CD4-positive, alpha-beta memory T cell (primary cell): ENCODE results near the gene TMEM156. TPM values are rescaled to one million over a fixed set of nuclear protein-coding genes. Genes with fewer than 3 reads are reported as not detected.

Experiments
- CTCF ChIA-PET: fragments of 350-600 bp; sonication (Branson Sonifier 250); formaldehyde crosslinking; loops from one replicate; lab custom pipeline; 2021; ENCODE audit warnings: inconsistent platforms; ENCODE audit not compliant: partially characterized antibody; lab: Charles Lee
- POLR2A ChIA-PET: fragments of 350-600 bp; sonication (Branson Sonifier 250); formaldehyde crosslinking; loops from one replicate; lab custom pipeline; 2021; ENCODE audit not compliant: partially characterized antibody; lab: Charles Lee
- DNase-seq, 5 donors: peaks; one replicate each; pipeline versions ENCODE4 v3.0.0 to v3.0.0-alpha.2; 2020 to 2022; ENCODE audit warnings: mixed read lengths in 1 of 5
- H3K27ac ChIP-seq: one replicate; pipeline ENCODE4 v1.7.0; 2013; ENCODE audit warnings: low read depth, low read length
- H3K27me3 ChIP-seq: 2 replicates; pipeline ENCODE4 v1.7.0; 2013; ENCODE audit warnings: mild to moderate bottlenecking, low read length, moderate library complexity; ENCODE audit not compliant: insufficient read depth
- H3K36me3 ChIP-seq: 2 replicates; pipeline ENCODE4 v1.7.0; 2013; ENCODE audit warnings: mild to moderate bottlenecking, low read length, moderate library complexity; ENCODE audit not compliant: insufficient read depth
- H3K4me1 ChIP-seq: 2 replicates; pipeline ENCODE4 v1.7.0; 2013; ENCODE audit warnings: mild to moderate bottlenecking, low read length, moderate library complexity; ENCODE audit not compliant: insufficient read depth
- H3K4me3 ChIP-seq, 2 donors: one replicate each; pipeline ENCODE4 v1.7.0; 2013; ENCODE audit warnings: low read length in 2 of 2, mild to moderate bottlenecking in 1 of 2
- H3K9me3 ChIP-seq, 2 donors: one replicate each; pipeline ENCODE4 v1.7.0; 2013; ENCODE audit warnings: low read length in 2 of 2, control low read depth in 1 of 2; ENCODE audit not compliant: control insufficient read depth in 1 of 2
- H3K27ac Mint-ChIP-seq, 7 donors: one replicate each; pipeline ENCODE4 v1.8.0; 2020 to 2021; ENCODE audit warnings: mixed read lengths in 7 of 7, mild to moderate bottlenecking in 6 of 7, inconsistent platforms in 3 of 7, moderate library complexity in 3 of 7
- H3K27me3 Mint-ChIP-seq, 2 donors: one replicate each; pipeline ENCODE4 v1.8.0; 2020 to 2021; ENCODE audit warnings: mixed read lengths in 2 of 2
- H3K36me3 Mint-ChIP-seq, 2 donors: one replicate each; pipeline ENCODE4 v1.8.0; 2020 to 2021; ENCODE audit warnings: mixed read lengths in 2 of 2, inconsistent platforms in 1 of 2, mild to moderate bottlenecking in 1 of 2
- H3K4me1 Mint-ChIP-seq, 4 donors: one replicate each; pipeline ENCODE4 v1.8.0; 2020 to 2021; ENCODE audit warnings: mixed read lengths in 4 of 4, mild to moderate bottlenecking in 1 of 4
- H3K4me3 Mint-ChIP-seq, 8 donors: one replicate each; pipeline ENCODE4 v1.8.0; 2020 to 2021; ENCODE audit warnings: mixed read lengths in 8 of 8, mild to moderate bottlenecking in 7 of 8, moderate library complexity in 6 of 8, inconsistent platforms in 3 of 8
- H3K9me3 Mint-ChIP-seq, 8 donors: one replicate each; pipeline ENCODE4 v1.8.0; 2020 to 2021; ENCODE audit warnings: mixed read lengths in 8 of 8, mild to moderate bottlenecking in 5 of 8, inconsistent platforms in 3 of 8, moderate library complexity in 1 of 8
- intact Hi-C: fragments of 100-400 bp; cut with micrococcal nuclease; formaldehyde crosslinking; loops from one replicate; pipeline ENCODE4 v1.15.1; 2023
- polyA plus RNA-seq, 2 donors: library from polyadenylated mRNA; unstranded; fragments of 300-500 nt; fragmentation: Illumina TruSeq; gene quantifications; one replicate each; pipeline ENCODE4 v1.2.3, GENCODE V29; 2021
- total RNA-seq, 2 experiments: library from RNA; stranded (reverse); gene quantifications; one replicate each; pipeline ENCODE4 v1.2.3, GENCODE V29; 2021

TMEM156 gene
- total and polyA plus RNA-seq, 4 experiments from 2014 or later, result 16.8 to 53.1 (median 32.8) TPM

GRCh38 chr4:39029752-39030694, 2.2 kb downstream of the TMEM156 start:
- peak in 3 of 5 donors; percentile 33 to 36 (median 33) for DNase-seq
- peaks cover 0 to 6% of the 10 kb centered on the region in 2 donors for H3K36me3 Mint-ChIP-seq
- H3K9me3 ChIP-seq, result no peaks in the 10 kb centered on the region
- peak overlapping the region; percentile 61 to 92 (median 88) for H3K27ac Mint-ChIP-seq
- no peaks in the 10 kb centered on the region for H3K27me3 ChIP-seq
- intact Hi-C loops, result loop anchor here (5.0 kb wide), 5 partner anchors 42 to 1343 kb away; partner anchors contain the start of gene RELL1
- H3K27ac ChIP-seq, result peak overlapping the region; percentile 68
- H3K9me3 Mint-ChIP-seq, result no peaks in the 10 kb centered on the region
- peaks cover 26 to 66% (median 40%) of the 10 kb centered on the region in 4 donors for H3K4me1 Mint-ChIP-seq
- H3K36me3 ChIP-seq, result no peaks in the 10 kb centered on the region
- CTCF ChIA-PET, result interaction anchor here (0.9 to 7.0 kb wide), 12 partner anchors 10 to 129 kb away, joined by 3 to 43 read pairs (median 4); no protein-coding TSS in a partner anchor
- H3K4me1 ChIP-seq, result peaks cover 56% of the 10 kb centered on the region
- H3K4me3 Mint-ChIP-seq, result peak overlapping the region; percentile 75 to 93 (median 89)
- H3K4me3 ChIP-seq, result peak overlapping the region; percentile 51 to 65
- no peaks in the 10 kb centered on the region for H3K27me3 Mint-ChIP-seq
- POLR2A ChIA-PET, result interaction anchor here (0.5 to 8.1 kb wide), 6 partner anchors 16 to 1343 kb away, joined by 3 to 100 read pairs (median 3); partner anchors contain the start of gene PGM2

GRCh38 chr4:39026096-39026495, 6.1 kb downstream of the TMEM156 start:
- no peaks in the 10 kb centered on the region for H3K36me3 ChIP-seq
- H3K27me3 ChIP-seq, result no peaks in the 10 kb centered on the region
- H3K4me1 ChIP-seq, result peaks cover 37% of the 10 kb centered on the region
- Mint-ChIP-seq H3K36me3 (peaks cover 19 to 23% of the 10 kb centered on the region in 2 donors), H3K27me3 (no peaks in the 10 kb centered on the region), H3K4me1 (peaks cover 17 to 47% (median 27%) of the 10 kb centered on the region in 4 donors), H3K4me3 (peak overlapping the region in 1 of 8 donors; percentile 13), H3K27ac (peak overlapping the region in 2 of 7 donors; percentile 46 to 76), H3K9me3 (peaks cover 0 to 3% (median 0%) of the 10 kb centered on the region in 8 donors)
- ChIA-PET POLR2A (interaction anchor here (1.0 to 1.5 kb wide), 2 partner anchors 18 to 109 kb away, joined by 3 read pairs; no protein-coding TSS in a partner anchor), CTCF (interaction anchor here (0.9 kb wide), 1 partner anchor 19 kb away, joined by 4 read pairs; no protein-coding TSS in a partner anchor)
- H3K27ac ChIP-seq, result no peak overlapping the region
- no peaks in the 10 kb centered on the region for H3K9me3 ChIP-seq
- intact Hi-C loops, result no loop called here
- DNase-seq, result no peak
- H3K4me3 ChIP-seq, result no peak overlapping the region

- H3K4me1 Mint-ChIP-seq, result peaks cover 17 to 46% (median 27%) of the 10 kb centered on the region in 4 donors
- Histone ChIP-seq H3K4me3 (no peak overlapping the region), H3K27me3 (no peaks in the 10 kb centered on the region), H3K36me3 (no peaks in the 10 kb centered on the region), H3K4me1 (peaks cover 37% of the 10 kb centered on the region), H3K27ac (no peak overlapping the region), H3K9me3 (no peaks in the 10 kb centered on the region)
- H3K9me3 Mint-ChIP-seq, result peaks cover 0 to 3% (median 0%) of the 10 kb centered on the region in 8 donors
- intact Hi-C loops, result no loop called here
- no peak for DNase-seq
- H3K27ac Mint-ChIP-seq, result peak overlapping the region in 3 of 7 donors; percentile 46 to 91 (median 76)
- H3K36me3 Mint-ChIP-seq, result peaks cover 19 to 23% of the 10 kb centered on the region in 2 donors
- CTCF ChIA-PET, result interaction anchor here (0.9 kb wide), 1 partner anchor 20 kb away, joined by 4 read pairs; no protein-coding TSS in a partner anchor
- POLR2A ChIA-PET, result interaction anchor here (1.0 to 1.5 kb wide), 2 partner anchors 19 to 109 kb away, joined by 3 read pairs; no protein-coding TSS in a partner anchor
- H3K4me3 Mint-ChIP-seq, result peak overlapping the region in 2 of 8 donors; percentile 11 to 13
- H3K27me3 Mint-ChIP-seq, result no peaks in the 10 kb centered on the region
These were observed 6.6 kb downstream of the TMEM156 start for GRCh38 chr4:39025552-39026085.

- Histone ChIP-seq H3K27ac (no peak overlapping the region), H3K4me1 (peaks cover 32% of the 10 kb centered on the region), H3K27me3 (no peaks in the 10 kb centered on the region), H3K36me3 (no peaks in the 10 kb centered on the region), H3K9me3 (no peaks in the 10 kb centered on the region), H3K4me3 (no peak overlapping the region)
- Mint-ChIP-seq H3K9me3 (peaks cover 0 to 3% (median 0%) of the 10 kb centered on the region in 8 donors), H3K4me3 (peak overlapping the region in 1 of 8 donors; percentile 8), H3K27ac (peak overlapping the region in 1 of 7 donors; percentile 0), H3K4me1 (peaks cover 20 to 37% (median 23%) of the 10 kb centered on the region in 4 donors), H3K27me3 (no peaks in the 10 kb centered on the region), H3K36me3 (peaks cover 15 to 28% of the 10 kb centered on the region in 2 donors)
- no peak for DNase-seq
- CTCF ChIA-PET, result interaction anchor here (1.0 kb wide), 1 partner anchor 39 kb away, joined by 3 read pairs; no protein-coding TSS in a partner anchor
- POLR2A ChIA-PET, result interaction anchor here (2.1 kb wide), 1 partner anchor 20 kb away, joined by 8 read pairs; no protein-coding TSS in a partner anchor
- intact Hi-C loops, result no loop called here
These were observed 7.8 kb downstream of the TMEM156 start for GRCh38 chr4:39024311-39024865.

- no peak overlapping the region for H3K4me3 Mint-ChIP-seq
- CTCF ChIA-PET, result no interaction called here
- POLR2A ChIA-PET, result interaction anchor here (2.1 kb wide), 1 partner anchor 21 kb away, joined by 8 read pairs; no protein-coding TSS in a partner anchor
These were observed 9.2 kb downstream of the TMEM156 start for GRCh38 chr4:39023059-39023458.

GRCh38 chr4:39022241-39022640, 10.0 kb downstream of the TMEM156 start:
- H3K27me3 Mint-ChIP-seq, result no peaks in the 10 kb centered on the region
- no peak for DNase-seq
- Histone ChIP-seq H3K36me3 (no peaks in the 10 kb centered on the region), H3K4me1 (peaks cover 11% of the 10 kb centered on the region), H3K9me3 (no peaks in the 10 kb centered on the region), H3K27me3 (no peaks in the 10 kb centered on the region), H3K4me3 (no peak overlapping the region), H3K27ac (no peak overlapping the region)
- intact Hi-C loops, result no loop called here
- POLR2A ChIA-PET, result interaction anchor here (2.1 kb wide), 1 partner anchor 22 kb away, joined by 8 read pairs; no protein-coding TSS in a partner anchor
- H3K4me1 Mint-ChIP-seq, result peaks cover 10 to 21% (median 15%) of the 10 kb centered on the region in 4 donors
- H3K4me3 Mint-ChIP-seq, result no peak overlapping the region
- H3K27ac Mint-ChIP-seq, result no peak overlapping the region
- H3K36me3 Mint-ChIP-seq, result peaks cover 18 to 42% of the 10 kb centered on the region in 2 donors
- H3K9me3 Mint-ChIP-seq, result peaks cover 0 to 9% (median 1%) of the 10 kb centered on the region in 8 donors
- CTCF ChIA-PET, result interaction anchor here (1.3 kb wide), 1 partner anchor 113 kb away, joined by 3 read pairs; no protein-coding TSS in a partner anchor

More at GRCh38 chr4:39023059-39023458, 9.2 kb downstream of the TMEM156 start:
- no peaks in the 10 kb centered on the region for H3K9me3 ChIP-seq
- Mint-ChIP-seq H3K27me3 (no peaks in the 10 kb centered on the region), H3K36me3 (peaks cover 15 to 36% of the 10 kb centered on the region in 2 donors), H3K9me3 (peaks cover 0 to 4% (median 0%) of the 10 kb centered on the region in 8 donors), H3K4me1 (peaks cover 12 to 26% (median 15%) of the 10 kb centered on the region in 4 donors), H3K27ac (no peak overlapping the region)
- no peaks in the 10 kb centered on the region for H3K27me3 ChIP-seq
- H3K4me3 ChIP-seq, result no peak overlapping the region
- H3K4me1 ChIP-seq, result peaks cover 19% of the 10 kb centered on the region
- H3K36me3 ChIP-seq, result no peaks in the 10 kb centered on the region
- no peak for DNase-seq
- intact Hi-C loops, result no loop called here
- no peak overlapping the region for H3K27ac ChIP-seq
